Esophagus (tissue), 2 donors: ENCODE measurements around the gene CLEC3B. TPM values are rescaled to one million over a fixed set of nuclear protein-coding genes. Genes with fewer than 3 reads are reported as not detected.
A peak's percentile ranks its signal among the peaks of the same experiment; 100 is the strongest.

Source experiments
- H3K27ac ChIP-seq, 2 donors: one replicate each; pipeline ENCODE4 v1.5.1; 2013; ENCODE audit warnings: low read depth in 2 of 2, mild to moderate bottlenecking in 2 of 2, inconsistent platforms in 1 of 2, low read length in 1 of 2, moderate library complexity in 1 of 2
- H3K27me3 ChIP-seq, 2 donors: one replicate each; pipeline ENCODE4 v1.6.1; 2013; ENCODE audit warnings: low read length in 2 of 2, control low read depth in 1 of 2, mild to moderate bottlenecking in 1 of 2; ENCODE audit not compliant: insufficient read depth in 2 of 2, control insufficient read depth in 1 of 2
- H3K36me3 ChIP-seq, 2 donors: one replicate each; pipeline ENCODE4 v1.6.1; 2013; ENCODE audit warnings: low read length in 1 of 2; ENCODE audit not compliant: control insufficient read depth in 2 of 2, insufficient read depth in 2 of 2
- H3K4me1 ChIP-seq, 2 donors: one replicate each; pipeline ENCODE4 v1.6.1; 2013; ENCODE audit warnings: low read length in 1 of 2; ENCODE audit not compliant: control insufficient read depth in 2 of 2, insufficient read depth in 2 of 2
- H3K4me3 ChIP-seq, 2 donors: one replicate each; pipeline ENCODE4 v1.5.1; 2013; ENCODE audit warnings: low read length in 2 of 2, mild to moderate bottlenecking in 2 of 2, low read depth in 1 of 2, moderate library complexity in 1 of 2
- H3K9me3 ChIP-seq, 2 donors: one replicate each; pipeline ENCODE4 v1.6.1; 2013; ENCODE audit warnings: mild to moderate bottlenecking in 2 of 2, low read depth in 1 of 2, low read length in 1 of 2, moderate library complexity in 1 of 2; ENCODE audit not compliant: control insufficient read depth in 2 of 2, insufficient read depth in 1 of 2
- WGBS, 2 donors: extraction: QIAGEN DNeasy Blood & Tissue Kit; methylation state at CpG; one replicate each; pipeline ENCODE4 v1.1.7; 2013; 5-methylcytosine and 5-hydroxymethylcytosine counted together
- polyA plus RNA-seq, 2 donors: library from polyadenylated mRNA; stranded (reverse); fragments of 200-250 nt; gene quantifications; one replicate each; pipeline ENCODE4 v1.2.3, GENCODE V29; 2013
- donor health status: healthy with polysubstance abuse.
- donor health status: Bipolar disorder and iron deficiency.

CLEC3B gene
- polyA plus RNA-seq, 2 donors = 7.5 to 12.6 TPM

GRCh38 chr3:44989636-44990373 lies 36.3 kb upstream of the CLEC3B start:
- peaks cover 6 to 12% of the 10 kb centered on the region in 2 donors for H3K4me1 ChIP-seq
- no peaks in the 10 kb centered on the region for H3K9me3 ChIP-seq
- H3K36me3 ChIP-seq = peaks cover 7 to 11% of the 10 kb centered on the region in 2 donors
- H3K27me3 ChIP-seq = no peaks in the 10 kb centered on the region
- no peak overlapping the region for H3K27ac ChIP-seq
- WGBS, 2 donors = 86 to 88% methylated on average over 1 of the region's 1 CpG
- H3K4me3 ChIP-seq = no peak overlapping the region

GRCh38 chr3:44991326-44991725 lies 34.8 kb upstream of the CLEC3B start:
- Histone ChIP-seq H3K27ac (no peak overlapping the region), H3K9me3 (no peaks in the 10 kb centered on the region), H3K4me1 (peaks cover 6 to 12% of the 10 kb centered on the region in 2 donors), H3K27me3 (no peaks in the 10 kb centered on the region), H3K4me3 (no peak overlapping the region), H3K36me3 (peaks cover 7 to 11% of the 10 kb centered on the region in 2 donors)
- WGBS, 2 donors = 87 to 88% methylated on average over 1 of the region's 1 CpG

GRCh38 chr3:44992555-44993470 lies 33.3 kb upstream of the CLEC3B start:
- no peaks in the 10 kb centered on the region for H3K9me3 ChIP-seq
- WGBS, 2 donors = 68 to 70% methylated on average over 7 of the region's 7 CpGs
- H3K36me3 ChIP-seq = peaks cover 7 to 11% of the 10 kb centered on the region in 2 donors
- peak overlapping the region in 1 of 2 donors; percentile 60 for H3K27ac ChIP-seq
- H3K27me3 ChIP-seq = no peaks in the 10 kb centered on the region
- H3K4me3 ChIP-seq = no peak overlapping the region
- peaks cover 6 to 12% of the 10 kb centered on the region in 2 donors for H3K4me1 ChIP-seq

GRCh38 chr3:44993471-44994205 lies 32.5 kb upstream of the CLEC3B start:
- peak overlapping the region; percentile 29 to 60 for H3K27ac ChIP-seq
- H3K4me1 ChIP-seq = peaks cover 6 to 12% of the 10 kb centered on the region in 2 donors
- peaks cover 8 to 11% of the 10 kb centered on the region in 2 donors for H3K36me3 ChIP-seq
- H3K9me3 ChIP-seq = no peaks in the 10 kb centered on the region
- no peak overlapping the region for H3K4me3 ChIP-seq
- H3K27me3 ChIP-seq = no peaks in the 10 kb centered on the region

- Histone ChIP-seq H3K27ac (no peak overlapping the region), H3K4me1 (peaks cover 6 to 12% of the 10 kb centered on the region in 2 donors)
Observed at GRCh38 chr3:44995142-44995770, 30.8 kb upstream of the CLEC3B start.

GRCh38 chr3:44996556-44996969 lies 29.5 kb upstream of the CLEC3B start:
- no peaks in the 10 kb centered on the region for H3K27me3 ChIP-seq
- no peaks in the 10 kb centered on the region for H3K9me3 ChIP-seq
- peaks cover 6 to 8% of the 10 kb centered on the region in 2 donors for H3K36me3 ChIP-seq
- WGBS, 2 donors = 52 to 88% methylated on average over 3 of the region's 3 CpGs
- peaks cover 6 to 12% of the 10 kb centered on the region in 2 donors for H3K4me1 ChIP-seq
- no peak overlapping the region for H3K27ac ChIP-seq
- H3K4me3 ChIP-seq = no peak overlapping the region

More at GRCh38 chr3:44995142-44995770, 30.8 kb upstream of the CLEC3B start:
- Histone ChIP-seq H3K27me3 (no peaks in the 10 kb centered on the region), H3K4me3 (no peak overlapping the region), H3K36me3 (peaks cover 8 to 13% of the 10 kb centered on the region in 2 donors), H3K9me3 (no peaks in the 10 kb centered on the region)
- WGBS, 2 donors = 61 to 62% methylated on average over 8 of the region's 8 CpGs

- H3K9me3 ChIP-seq = no peaks in the 10 kb centered on the region
- no peaks in the 10 kb centered on the region for H3K27me3 ChIP-seq
- H3K36me3 ChIP-seq = peaks cover 6 to 15% of the 10 kb centered on the region in 2 donors
- WGBS, 2 donors = 39 to 51% methylated on average over 2 of the region's 2 CpGs
- no peaks in the 10 kb centered on the region for H3K4me1 ChIP-seq
- H3K4me3 ChIP-seq = no peak overlapping the region
- H3K27ac ChIP-seq = no peak overlapping the region
Observed at GRCh38 chr3:44999782-45000181, 26.3 kb upstream of the CLEC3B start.

- H3K27ac ChIP-seq = no peak overlapping the region
- no peaks in the 10 kb centered on the region for H3K9me3 ChIP-seq
- H3K4me3 ChIP-seq = no peak overlapping the region
- no peaks in the 10 kb centered on the region for H3K4me1 ChIP-seq
- WGBS, 2 donors = 92 to 97% methylated on average over 4 of the region's 4 CpGs
- peaks cover 6 to 15% of the 10 kb centered on the region in 2 donors for H3K36me3 ChIP-seq
- no peaks in the 10 kb centered on the region for H3K27me3 ChIP-seq
Observed at GRCh38 chr3:45000823-45001222, 25.3 kb upstream of the CLEC3B start.

- Histone ChIP-seq H3K9me3 (no peaks in the 10 kb centered on the region), H3K4me1 (no peaks in the 10 kb centered on the region), H3K4me3 (no peak overlapping the region), H3K27me3 (no peaks in the 10 kb centered on the region), H3K36me3 (peaks cover 6 to 15% of the 10 kb centered on the region in 2 donors), H3K27ac (no peak overlapping the region)
- 97 to 99% methylated on average over 3 of the region's 3 CpGs for WGBS, 2 donors
Observed at GRCh38 chr3:45001738-45002137, 24.4 kb upstream of the CLEC3B start.
